Heart right ventricle (tissue), 16 donors: ENCODE measurements around the gene OTOGL. TPM values are rescaled to one million over a fixed set of nuclear protein-coding genes. Genes with fewer than 3 reads are reported as not detected.

ENCODE experiments used
- ATAC-seq, 8 donors: fragments of 200-7000 bp; cut with Tn5 transposase; one replicate each; pipeline ENCODE4 v1.9.1; 2020; ENCODE audit warnings: mild to moderate bottlenecking in 8 of 8, moderate library complexity in 8 of 8, moderate number of reproducible peaks in 1 of 8
- DNase-seq, 2 donors: peaks; one replicate each; pipeline ENCODE4 v3.0.0-alpha.2; 2020
- H3K27ac ChIP-seq, 10 donors: fragments of 200-600 bp; sonication (generic) in 2 of 10; one replicate each; pipeline versions ENCODE4 v1.5.0 to v1.8.0; 2020 to 2022; ENCODE audit warnings: mild to moderate bottlenecking in 3 of 10
- H3K27me3 ChIP-seq, 7 donors: fragments of 200-600 bp; one replicate each; pipeline ENCODE4 v1.8.0; 2021 to 2022; ENCODE audit warnings: mild to moderate bottlenecking in 2 of 7
- H3K36me3 ChIP-seq, 9 donors: fragments of 200-600 bp; sonication (generic) in 1 of 9; one replicate each; pipeline versions ENCODE4 v1.5.0 to v1.8.0; 2020 to 2022; ENCODE audit warnings: mild to moderate bottlenecking in 2 of 9
- H3K4me1 ChIP-seq, 9 donors: fragments of 200-600 bp; sonication (generic) in 1 of 9; one replicate each; pipeline versions ENCODE4 v1.5.0 to v1.8.0; 2020 to 2022; ENCODE audit warnings: mild to moderate bottlenecking in 4 of 9
- H3K4me3 ChIP-seq, 10 donors: fragments of 200-600 bp; sonication (generic) in 2 of 10; one replicate each; pipeline versions ENCODE4 v1.5.0 to v1.8.0; 2020 to 2022; ENCODE audit warnings: mild to moderate bottlenecking in 7 of 10, moderate library complexity in 2 of 10
- H3K9me3 ChIP-seq, 11 donors: fragments of 200-600 bp in 10 of 11; sonication (generic) in 2 of 11; one replicate each; pipeline versions ENCODE4 v1.5.0 to v1.8.0; 2013 to 2022; ENCODE audit warnings: mild to moderate bottlenecking in 2 of 11, control low read depth in 1 of 11, moderate library complexity in 1 of 11
- CTCF ChIP-seq, 9 donors: fragments of 200-600 bp; sonication (generic) in 2 of 9; IDR thresholded peaks; one replicate each; pipeline versions ENCODE4 v1.5.0 to v1.8.0; 2021 to 2022; ENCODE audit warnings: antibody characterized with exemption in 9 of 9, mild to moderate bottlenecking in 5 of 9, moderate library complexity in 1 of 9
- WGBS, 2 donors: extraction: QIAGEN DNeasy Blood & Tissue Kit; methylation state at CpG; one replicate each; pipeline ENCODE4 v1.1.7; 2013; ENCODE audit warnings: inconsistent platforms in 1 of 2; 5-methylcytosine and 5-hydroxymethylcytosine counted together
- intact Hi-C, 10 donors: fragments of 100-400 bp; cut with DNase I; formaldehyde crosslinking; loops; one replicate each; pipeline versions ENCODE4 v1.11.1 to v1.14.2; 2022
- polyA plus RNA-seq, 2 donors: library from polyadenylated mRNA; stranded (reverse); fragments of 200-250 nt; gene quantifications; one replicate each; pipeline ENCODE4 v1.2.3, GENCODE V29; 2013
- total RNA-seq, 10 donors: library from RNA; stranded (reverse); fragmentation: NEBNext Ultra II Directional in 3 of 10; extraction: Animal tissue kit (Norgen Biotek cat#: 25700) in 3 of 10; gene quantifications; one replicate each; pipeline versions ENCODE4 v1.2.1 to v1.2.4, GENCODE V29; 2021 to 2023
- donor health status: Arrhythmogenic right ventricular cardiomyopathy.
- donor health status: ischemic (EF 13 %, LVEDD 7.1; RV severe dilation, severe dysfunction).
- donor health status: healthy with polysubstance abuse.
- donor health status: DM: no; HTN: yes; CAD: no.
- donor health status: DM: no; HTN: no; CAD: no.
- donor health status: ischemic (EF 25% LVEDD 6.9; RV normal size, moderate dysfunction).
- donor health status: ischemic (EF 25% LVEDD 5.7; RV mildly dilated, moderate dysfunction).
- donor health status: healthy.
- donor health status: DM: yes; HTN: yes; CAD: no.
- donor health status: Ischemic cardiomyopathy.
- donor health status: ischemic (EF 35%, LVEDD 5.7; RV mildly dilated, moderate dysfunction).
- donor health status: nonischemic (EF 11% LVEDD 7.7; RV severe dilation, severe dysfunction).
- donor health status: DM: yes; HTN: yes; CAD: no.
- donor health status: PGD.
- donor health status: ischemic (EF 29% LVEDD 5.4; RV normal size, mild dysfunction).
- donor health status: nonischemic (EF 23%, LVEDD 6.1; RV moderate dilation, normal function).

OTOGL gene
- total and polyA plus RNA-seq, 12 donors, result 0.04 to 1.4 (median 0.24) TPM

GRCh38 chr12:80232837-80233236 is 133.5 kb downstream of the OTOGL start:
- Histone ChIP-seq H3K4me3 (no peak overlapping the region), H3K4me1 (peaks cover 0 to 17% (median 12%) of the 10 kb centered on the region in 9 donors), H3K27ac (no peak overlapping the region), H3K27me3 (no peaks in the 10 kb centered on the region), H3K36me3 (no peaks in the 10 kb centered on the region), H3K9me3 (no peaks in the 10 kb centered on the region)
- DNase-seq, result no peak
- 88 to 90% methylated on average over 1 of the region's 1 CpG for WGBS, 2 donors
- intact Hi-C loops, result no loop called here
- ATAC-seq, result no peak
- TF ChIP-seq CTCF (IDR thresholded peaks at IDR 0.05), result no peak

GRCh38 chr12:80233926-80234325 is 134.6 kb downstream of the OTOGL start:
- H3K4me3 ChIP-seq, result no peak overlapping the region
- H3K27ac ChIP-seq, result no peak overlapping the region
- TF ChIP-seq CTCF (IDR thresholded peaks at IDR 0.05), result no peak
- no peaks in the 10 kb centered on the region for H3K9me3 ChIP-seq
- peaks cover 0 to 17% (median 12%) of the 10 kb centered on the region in 9 donors for H3K4me1 ChIP-seq
- DNase-seq (no peak), ATAC-seq (no peak)
- intact Hi-C loops, result no loop called here
- H3K36me3 ChIP-seq, result no peaks in the 10 kb centered on the region
- H3K27me3 ChIP-seq, result no peaks in the 10 kb centered on the region

GRCh38 chr12:80234667-80235066 is 135.3 kb downstream of the OTOGL start:
- intact Hi-C loops, result no loop called here
- no peak overlapping the region for H3K4me3 ChIP-seq
- H3K27ac ChIP-seq, result no peak overlapping the region
- H3K36me3 ChIP-seq, result no peaks in the 10 kb centered on the region
- WGBS, 2 donors, result 72 to 77% methylated on average over 3 of the region's 3 CpGs
- TF ChIP-seq CTCF (IDR thresholded peaks at IDR 0.05), result no peak
- DNase-seq (no peak), ATAC-seq (no peak)
- H3K4me1 ChIP-seq, result peaks cover 0 to 13% (median 9%) of the 10 kb centered on the region in 9 donors
- peaks cover 0 to 1% (median 0%) of the 10 kb centered on the region in 11 donors for H3K9me3 ChIP-seq
- no peaks in the 10 kb centered on the region for H3K27me3 ChIP-seq

GRCh38 chr12:80235944-80236343 is 136.6 kb downstream of the OTOGL start:
- H3K27ac ChIP-seq, result no peak overlapping the region
- DNase-seq (no peak), ATAC-seq (no peak)
- intact Hi-C loops, result no loop called here
- no peaks in the 10 kb centered on the region for H3K27me3 ChIP-seq
- no peaks in the 10 kb centered on the region for H3K36me3 ChIP-seq
- H3K4me3 ChIP-seq, result no peak overlapping the region
- peaks cover 0 to 6% (median 0%) of the 10 kb centered on the region in 11 donors for H3K9me3 ChIP-seq
- no peak for TF ChIP-seq CTCF (IDR thresholded peaks at IDR 0.05)
- no peaks in the 10 kb centered on the region for H3K4me1 ChIP-seq

- DNase-seq (no peak), ATAC-seq (no peak)
- Histone ChIP-seq H3K36me3 (no peaks in the 10 kb centered on the region), H3K27ac (no peak overlapping the region), H3K4me1 (peaks cover 0 to 8% (median 0%) of the 10 kb centered on the region in 9 donors), H3K4me3 (no peak overlapping the region), H3K9me3 (peaks cover 0 to 6% (median 0%) of the 10 kb centered on the region in 11 donors), H3K27me3 (no peaks in the 10 kb centered on the region)
- TF ChIP-seq CTCF (IDR thresholded peaks at IDR 0.05), result no peak
- intact Hi-C loops, result no loop called here
Measured at GRCh38 chr12:80239867-80240266, 140.5 kb downstream of the OTOGL start.
